NCI-H446 (cell line): ENCODE measurements around the gene TTLL10.

Source experiments
- DNase-seq, 2 experiments: peaks; one replicate each; lab custom pipeline; 2025; lab: John Stamatoyannopoulos, UW

TTLL10 gene

GRCh38 chr1:1157914-1158710 is 15.6 kb upstream of the TTLL10 start:
- DNase-seq, result no peak

GRCh38 chr1:1160281-1160930 is 13.3 kb upstream of the TTLL10 start:
- no peak for DNase-seq

- no peak for DNase-seq
Measured at GRCh38 chr1:1161078-1161682, 12.5 kb upstream of the TTLL10 start.

GRCh38 chr1:1161683-1162079 is 12.0 kb upstream of the TTLL10 start:
- no peak for DNase-seq

GRCh38 chr1:1162597-1163537 is 10.8 kb upstream of the TTLL10 start:
- no peak for DNase-seq

GRCh38 chr1:1163538-1164070 is 10.1 kb upstream of the TTLL10 start:
- no peak for DNase-seq

GRCh38 chr1:1164361-1164700 is 9.3 kb upstream of the TTLL10 start:
- DNase-seq, result no peak

- no peak for DNase-seq
Measured at GRCh38 chr1:1164701-1165451, 8.8 kb upstream of the TTLL10 start.

GRCh38 chr1:1165485-1165884 is 8.2 kb upstream of the TTLL10 start:
- DNase-seq, result no peak

- DNase-seq, result no peak
Measured at GRCh38 chr1:1165900-1166421, 7.7 kb upstream of the TTLL10 start.

GRCh38 chr1:1166642-1167397 is 6.9 kb upstream of the TTLL10 start:
- DNase-seq, result no peak

GRCh38 chr1:1167398-1167821 is 6.3 kb upstream of the TTLL10 start:
- DNase-seq, result no peak

- no peak for DNase-seq
Measured at GRCh38 chr1:1167841-1168450, 5.7 kb upstream of the TTLL10 start.

- DNase-seq, result no peak
Measured at GRCh38 chr1:1168451-1169411, 4.9 kb upstream of the TTLL10 start.

GRCh38 chr1:1169429-1170214 is 4.1 kb upstream of the TTLL10 start:
- DNase-seq, result no peak

- no peak for DNase-seq
Measured at GRCh38 chr1:1170215-1171091, 3.2 kb upstream of the TTLL10 start.

GRCh38 chr1:1171161-1171545 is 2.5 kb upstream of the TTLL10 start:
- DNase-seq, result no peak
